ENCODE results near the gene PLCB4.

The PLCB4 gene

DNA sequence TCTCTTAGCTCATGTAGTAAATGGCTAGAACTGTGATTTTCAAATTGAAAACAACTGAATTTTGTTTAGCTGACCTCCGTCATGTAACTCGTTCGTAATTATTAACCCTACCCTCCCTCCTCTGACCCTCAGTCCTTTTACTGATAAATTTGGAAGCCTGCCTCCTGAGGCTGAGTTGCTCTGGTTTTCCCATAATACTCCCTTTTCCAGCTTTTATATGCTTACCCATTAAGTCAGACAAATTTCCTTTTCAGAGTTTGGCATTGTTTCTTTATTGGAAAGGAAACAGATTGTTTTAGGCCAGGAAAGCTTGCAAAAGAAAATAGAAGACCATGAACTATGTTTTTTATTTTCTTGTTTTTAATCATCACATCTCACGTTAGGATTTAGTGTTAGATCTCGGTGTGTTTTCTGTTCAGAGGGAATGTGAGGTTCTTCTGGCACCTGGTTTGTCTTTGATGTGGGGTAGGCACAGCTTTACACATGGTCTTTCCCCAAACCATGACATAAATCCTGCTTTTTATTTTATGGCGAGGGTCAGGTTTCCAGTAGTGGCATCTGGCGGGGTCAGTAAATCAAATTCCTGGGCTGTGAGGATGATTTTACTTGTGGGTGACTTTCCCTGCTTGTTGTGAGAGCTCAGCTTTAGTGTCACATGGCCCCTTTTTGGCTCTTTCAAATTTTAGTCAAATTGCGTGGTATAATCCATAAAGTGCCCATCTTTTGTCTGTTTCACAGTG lies 24.5 kb downstream of the PLCB4 start:
- DNase-seq (ENCODE audit: low read depth): no peak
- H3K4me3 ChIP-seq (ENCODE audit: low read depth, low read length): no peak overlapping the region
- TF ChIP-seq CTCF (IDR thresholded peaks at IDR 0.05; ENCODE audit: insufficient read depth, low read depth, low read length, missing control alignments): no peak

DNA sequence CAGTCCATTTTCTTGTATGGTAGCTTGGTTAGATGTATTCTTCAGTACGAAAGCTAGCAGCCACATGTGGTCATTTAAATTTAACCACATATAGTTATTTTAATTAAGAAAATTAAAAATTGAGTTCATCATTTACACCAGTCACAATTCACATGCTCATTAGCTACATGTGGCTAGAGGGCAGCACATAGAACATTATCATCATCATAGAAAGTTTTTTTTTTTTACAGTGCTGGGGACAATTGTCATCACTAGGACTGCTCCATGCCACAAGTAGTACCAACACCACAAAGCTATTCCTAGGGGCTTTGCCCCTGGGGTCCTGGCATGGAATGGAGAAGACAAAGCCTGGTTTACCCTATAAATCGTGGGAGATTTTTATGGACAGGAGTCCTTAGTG lies 30.5 kb downstream of the PLCB4 start:
- no peak for DNase-seq (ENCODE audit: low read depth)
- no peak for TF ChIP-seq CTCF (IDR thresholded peaks at IDR 0.05; ENCODE audit: insufficient read depth, low read depth, low read length, missing control alignments)
- no peak overlapping the region for H3K4me3 ChIP-seq (ENCODE audit: low read depth, low read length)

DNA sequence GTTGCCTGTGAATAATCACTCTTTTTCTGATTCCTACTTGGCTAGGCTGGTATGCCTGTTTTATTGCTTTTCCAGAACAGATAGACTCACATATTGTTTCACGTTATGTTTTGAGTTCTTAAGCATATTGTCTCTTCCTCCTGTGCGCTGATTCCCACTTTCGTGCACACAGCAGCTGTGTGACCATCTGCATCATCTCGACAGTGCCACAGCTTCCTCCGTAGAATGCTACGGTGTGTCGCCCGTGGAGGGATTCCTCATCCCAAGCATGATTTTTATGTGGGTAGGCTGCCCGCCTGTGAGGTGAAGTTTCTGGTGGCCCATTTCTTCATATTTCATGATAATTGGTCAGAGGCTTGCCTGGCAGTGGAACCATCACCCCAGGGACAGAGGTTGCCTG lies 31.8 kb downstream of the PLCB4 start:
- TF ChIP-seq CTCF (IDR thresholded peaks at IDR 0.05; ENCODE audit: insufficient read depth, low read depth, low read length, missing control alignments): no peak
- no peak for DNase-seq (ENCODE audit: low read depth)
- H3K4me3 ChIP-seq (ENCODE audit: low read depth, low read length): no peak overlapping the region

- TF ChIP-seq CTCF (IDR thresholded peaks at IDR 0.05; ENCODE audit: insufficient read depth, low read depth, low read length, missing control alignments): no peak
- no peak overlapping the region for H3K4me3 ChIP-seq (ENCODE audit: low read depth, low read length)
- DNase-seq (ENCODE audit: low read depth): no peak
These were observed 33.6 kb downstream of the PLCB4 start for GRCh38 chr20:9102456-9102855.

- no peak for DNase-seq (ENCODE audit: low read depth)
- no peak for TF ChIP-seq CTCF (IDR thresholded peaks at IDR 0.05; ENCODE audit: insufficient read depth, low read depth, low read length, missing control alignments)
- no peak overlapping the region for H3K4me3 ChIP-seq (ENCODE audit: low read depth, low read length)
These were observed 35.1 kb downstream of the PLCB4 start for GRCh38 chr20:9103955-9104354.

- DNase-seq (ENCODE audit: low read depth): no peak
- no peak overlapping the region for H3K4me3 ChIP-seq (ENCODE audit: low read depth, low read length)
- TF ChIP-seq CTCF (IDR thresholded peaks at IDR 0.05; ENCODE audit: insufficient read depth, low read depth, low read length, missing control alignments): no peak
These were observed 39.4 kb downstream of the PLCB4 start for GRCh38 chr20:9108260-9108659.

GRCh38 chr20:9109566-9109965 lies 40.7 kb downstream of the PLCB4 start:
- no peak for DNase-seq (ENCODE audit: low read depth)
- H3K4me3 ChIP-seq (ENCODE audit: low read depth, low read length): no peak overlapping the region
- no peak for TF ChIP-seq CTCF (IDR thresholded peaks at IDR 0.05; ENCODE audit: insufficient read depth, low read depth, low read length, missing control alignments)

Measured in GM12865 (cell line).